Measurements from ENCODE around the gene TRAPPC4.
"Not testable (repeated sequence)": the region's sequence is repeated elsewhere in the genome, so short reads cannot be mapped to it uniquely, and the experiment has no call there.

The TRAPPC4 gene

DNA sequence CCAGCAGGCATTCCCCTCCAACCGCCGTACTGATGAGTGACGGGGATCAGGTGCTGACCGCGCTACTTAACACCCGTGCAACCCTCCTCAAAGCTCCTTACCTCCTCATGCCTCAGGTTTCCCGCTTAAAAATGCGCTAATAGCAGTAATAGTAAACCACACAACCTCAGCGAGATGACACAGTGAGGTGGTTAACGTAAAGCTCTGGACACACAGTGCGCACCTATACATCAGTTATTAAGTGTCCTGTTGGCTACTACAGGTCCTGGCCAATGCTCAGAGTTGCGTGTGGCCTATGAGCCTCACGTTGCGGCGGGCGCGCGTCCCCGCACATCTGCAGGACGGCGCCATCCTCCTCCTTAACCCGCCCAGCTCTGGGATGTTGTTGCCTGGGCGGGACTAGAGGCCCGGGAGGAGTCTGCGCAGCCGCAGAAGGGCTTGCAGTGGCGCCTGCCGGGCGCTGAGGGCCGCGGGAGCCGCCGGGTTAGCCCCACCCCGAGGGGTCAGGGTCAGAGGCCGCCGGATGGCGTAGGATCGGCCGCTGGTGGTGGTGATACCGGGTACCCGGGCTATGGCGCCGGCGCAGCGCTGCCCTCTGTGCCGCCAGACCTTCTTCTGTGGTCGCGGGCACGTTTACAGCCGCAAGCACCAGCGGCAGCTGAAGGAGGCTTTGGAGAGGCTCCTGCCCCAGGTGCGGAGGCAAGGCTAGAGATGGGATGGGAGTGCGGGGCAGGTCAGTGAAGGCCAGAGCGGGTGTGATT is 20.8 kb upstream of the TRAPPC4 start, which contains the start of gene CENATAC:
Gene CENATAC (plus strand): TSS at position 512 of the 761 bp plus-strand sequence. CDS start 60 bp downstream, at position 572.
- peak; percentile 93 for ATAC-seq (ENCODE audit: low read depth)

GRCh38 chr11:118998388-118998717 is 20.2 kb upstream of the TRAPPC4 start:
- Mint-ChIP-seq H3K27me3 (no peaks in the 10 kb centered on the region), H3K36me3 (peaks cover 5% of the 10 kb centered on the region), H3K9me3 (no peaks in the 10 kb centered on the region), H3K4me1 (peaks cover 17% of the 10 kb centered on the region), H3K4me3 (peak overlapping the region; percentile 90), H3K27ac (peak overlapping the region; percentile 96)
- DNase-seq (ENCODE audit: low spot score in 2 of 2) (no peak), ATAC-seq (ENCODE audit: low read depth) (peak; percentile 16)

More for the DNA sequence above, 20.8 kb upstream of the TRAPPC4 start, which contains the start of gene CENATAC:
- Mint-ChIP-seq H3K27ac (peak within 1 kb of the TSS; percentile 96), H3K27me3 (no peaks in the 10 kb centered on the region), H3K4me1 (peaks cover 17% of the 10 kb centered on the region), H3K36me3 (peaks cover 2% of the 10 kb centered on the region), H3K4me3 (peak within 1 kb of the TSS; percentile 90), H3K9me3 (no peaks in the 10 kb centered on the region)
- DNase-seq (ENCODE audit: low spot score in 2 of 2): peak; percentile 86 to 88

DNA sequence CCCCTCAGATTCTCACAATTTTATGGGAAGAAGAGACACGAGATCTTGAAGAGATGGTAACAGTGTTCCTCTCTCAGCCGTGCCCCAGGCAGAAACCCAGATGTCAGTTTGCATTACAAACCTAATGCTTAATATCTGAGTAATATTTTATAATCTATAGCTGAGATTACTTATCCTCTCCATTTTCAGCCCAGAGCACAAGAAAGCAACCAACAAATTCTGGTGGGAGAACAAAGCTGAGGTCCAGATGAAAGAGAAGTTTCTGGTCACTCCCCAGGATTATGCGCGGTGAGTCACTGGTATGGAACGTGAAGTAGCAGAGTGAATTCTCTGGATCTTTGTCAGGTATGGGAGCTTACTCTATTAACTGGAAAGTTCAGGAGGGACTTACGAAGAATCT is 19.7 kb upstream of the TRAPPC4 start:
- no peak for ATAC-seq (ENCODE audit: low read depth)
- peak overlapping the region; percentile 96 for H3K27ac Mint-ChIP-seq
- H3K27me3 Mint-ChIP-seq: no peaks in the 10 kb centered on the region
- peak overlapping the region; percentile 90 for H3K4me3 Mint-ChIP-seq
- H3K36me3 Mint-ChIP-seq: peaks cover 8% of the 10 kb centered on the region
- DNase-seq (ENCODE audit: low spot score in 2 of 2): no peak
- H3K9me3 Mint-ChIP-seq: no peaks in the 10 kb centered on the region
- peaks cover 17% of the 10 kb centered on the region for H3K4me1 Mint-ChIP-seq

DNA sequence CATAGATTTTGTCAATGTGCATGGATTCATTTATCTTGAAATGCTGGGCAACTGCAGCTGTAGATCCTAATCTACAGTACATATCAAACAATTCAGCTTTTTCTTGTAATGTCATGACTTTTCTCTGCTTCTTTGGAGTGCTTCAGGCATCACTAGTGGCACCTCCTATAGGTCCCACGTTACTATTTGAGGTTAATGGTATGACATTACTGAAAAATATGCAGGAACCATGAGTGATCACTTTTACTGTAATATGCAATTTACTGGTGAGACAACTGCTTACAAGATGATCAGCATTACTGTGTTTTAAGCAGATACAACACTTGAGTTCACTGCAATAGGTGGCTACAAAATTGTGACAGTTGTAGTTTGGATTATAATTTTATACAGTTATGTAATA is 17.7 kb upstream of the TRAPPC4 start:
- ATAC-seq (ENCODE audit: low read depth) (no peak), DNase-seq (ENCODE audit: low spot score in 2 of 2) (no peak)
- H3K4me1 Mint-ChIP-seq: peaks cover 17% of the 10 kb centered on the region
- peaks cover 12% of the 10 kb centered on the region for H3K36me3 Mint-ChIP-seq
- no peaks in the 10 kb centered on the region for H3K27me3 Mint-ChIP-seq
- H3K27ac Mint-ChIP-seq: no peak overlapping the region
- no peak overlapping the region for H3K4me3 Mint-ChIP-seq
- H3K9me3 Mint-ChIP-seq: no peaks in the 10 kb centered on the region

- H3K36me3 Mint-ChIP-seq: peaks cover 20% of the 10 kb centered on the region
These were observed 11.9 kb upstream of the TRAPPC4 start for GRCh38 chr11:119006656-119007055.

DNA sequence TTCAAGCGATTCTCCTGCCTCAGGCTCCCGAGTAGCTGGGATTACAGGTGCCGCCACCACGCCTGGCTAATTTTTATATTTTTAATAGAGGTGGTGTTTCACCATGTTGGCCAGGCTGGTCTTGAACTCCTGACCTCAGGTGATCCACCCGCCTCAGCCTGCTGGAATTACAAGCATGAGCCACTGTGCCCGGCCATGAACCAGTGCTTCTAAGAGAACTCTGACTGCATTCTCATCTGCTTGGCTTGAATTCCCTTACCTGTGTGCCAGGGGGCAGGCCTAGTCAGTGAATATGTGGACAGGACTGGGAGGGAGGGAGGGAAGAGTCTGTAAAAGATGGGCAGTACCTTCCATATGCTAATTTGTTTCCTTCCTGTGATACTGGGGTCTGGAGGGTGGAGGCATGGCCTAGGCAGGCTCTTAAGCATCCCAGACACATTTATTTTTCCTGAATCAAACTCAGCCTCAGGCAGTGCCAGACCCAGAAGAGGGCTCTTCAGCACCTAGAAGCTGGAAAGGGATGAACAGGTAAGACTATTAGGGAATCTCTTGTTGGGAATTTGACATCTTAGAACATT is 7.0 kb upstream of the TRAPPC4 start:
- Mint-ChIP-seq H3K9me3 (no peaks in the 10 kb centered on the region), H3K36me3 (peaks cover 37% of the 10 kb centered on the region), H3K4me1 (peaks cover 11% of the 10 kb centered on the region), H3K4me3 (no peak overlapping the region), H3K27ac (no peak overlapping the region), H3K27me3 (no peaks in the 10 kb centered on the region)
- no peak for DNase-seq (ENCODE audit: low spot score in 2 of 2)
- ATAC-seq (ENCODE audit: low read depth): no peak

More at GRCh38 chr11:119006656-119007055, 11.9 kb upstream of the TRAPPC4 start:
- ATAC-seq (ENCODE audit: low read depth) (no peak), DNase-seq (ENCODE audit: low spot score in 2 of 2) (no peak)
- Mint-ChIP-seq H3K27me3 (no peaks in the 10 kb centered on the region), H3K27ac (no peak overlapping the region), H3K9me3 (no peaks in the 10 kb centered on the region), H3K4me3 (no peak overlapping the region), H3K4me1 (peaks cover 2% of the 10 kb centered on the region)

- Mint-ChIP-seq H3K27me3 (no peaks in the 10 kb centered on the region), H3K9me3 (no peaks in the 10 kb centered on the region), H3K4me3 (no peak overlapping the region), H3K27ac (peak overlapping the region; percentile 17), H3K36me3 (peaks cover 34% of the 10 kb centered on the region), H3K4me1 (peaks cover 13% of the 10 kb centered on the region)
- ATAC-seq (ENCODE audit: low read depth) (no peak), DNase-seq (ENCODE audit: low spot score in 2 of 2) (no peak)
These were observed 5.9 kb upstream of the TRAPPC4 start for GRCh38 chr11:119012629-119013170.

DNA sequence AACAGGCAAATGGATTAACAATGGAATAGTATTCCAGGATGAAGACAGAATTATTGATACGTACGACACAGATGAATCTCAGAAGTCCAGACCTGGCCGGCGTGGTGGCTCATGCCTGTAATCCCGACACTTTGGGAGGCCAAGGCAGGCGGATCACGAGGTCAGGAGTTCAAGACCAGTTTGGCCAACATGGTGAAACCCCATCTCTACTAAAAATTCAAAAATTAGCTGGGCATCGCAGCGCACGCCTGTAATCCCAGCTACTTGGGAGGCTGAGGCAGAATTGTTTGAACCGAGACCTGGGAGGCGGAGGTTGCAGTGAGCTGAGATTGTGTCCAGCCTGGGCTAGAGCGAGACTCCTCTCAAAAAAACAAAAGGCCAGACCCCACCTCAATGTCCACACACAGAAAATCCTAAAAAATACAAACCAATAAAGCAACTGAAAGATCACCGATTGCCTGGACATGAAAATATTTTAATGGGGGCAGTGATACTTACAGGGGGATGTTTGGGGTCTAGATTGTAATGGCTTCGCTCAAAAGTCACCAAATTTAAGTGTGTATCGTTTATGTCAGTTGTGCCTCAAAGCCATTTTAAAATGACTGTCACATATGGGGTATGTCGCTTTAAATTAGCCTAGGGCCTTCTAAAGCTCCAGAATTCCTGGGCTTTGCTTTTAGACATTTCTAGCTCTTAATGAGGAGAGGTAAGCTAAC is 4.2 kb upstream of the TRAPPC4 start:
- ATAC-seq (ENCODE audit: low read depth): no peak
- no peaks in the 10 kb centered on the region for H3K9me3 Mint-ChIP-seq
- peak overlapping the region; percentile 73 for H3K27ac Mint-ChIP-seq
- no peak overlapping the region for H3K4me3 Mint-ChIP-seq
- H3K36me3 Mint-ChIP-seq: peaks cover 33% of the 10 kb centered on the region
- peaks cover 13% of the 10 kb centered on the region for H3K4me1 Mint-ChIP-seq
- no peaks in the 10 kb centered on the region for H3K27me3 Mint-ChIP-seq
- no peak for DNase-seq (ENCODE audit: low spot score in 2 of 2)

DNA sequence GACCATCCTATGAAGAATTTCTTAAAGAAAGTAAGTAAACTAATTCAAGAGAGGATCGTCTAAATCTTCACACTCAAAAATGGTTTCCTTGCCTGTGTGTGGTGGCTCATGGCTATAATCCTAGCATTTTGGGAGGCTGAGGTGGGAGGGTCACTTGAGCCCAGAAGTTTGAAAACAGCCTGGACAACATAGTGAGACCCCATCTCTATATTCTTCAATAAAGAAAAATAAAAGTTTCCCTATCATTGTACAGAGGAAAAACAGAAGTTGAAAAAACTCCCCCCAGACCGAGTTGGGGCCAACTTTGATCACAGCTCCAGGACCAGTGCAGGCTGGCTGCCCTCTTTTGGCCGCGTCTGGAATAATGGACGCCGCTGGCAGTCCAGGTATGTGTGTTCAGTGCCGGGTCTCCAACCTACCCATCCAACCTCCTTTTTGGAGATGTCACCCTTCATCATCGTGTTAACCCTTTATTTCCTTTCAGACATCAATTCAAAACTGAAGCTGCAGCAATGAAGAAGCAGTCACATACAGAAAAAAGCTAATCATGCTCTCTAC is 3.4 kb upstream of the TRAPPC4 start:
- Mint-ChIP-seq H3K9me3 (no peaks in the 10 kb centered on the region), H3K4me1 (peaks cover 13% of the 10 kb centered on the region), H3K27me3 (no peaks in the 10 kb centered on the region), H3K36me3 (peaks cover 32% of the 10 kb centered on the region), H3K27ac (peak overlapping the region; percentile 73), H3K4me3 (peak overlapping the region; percentile 21)
- no peak for ATAC-seq (ENCODE audit: low read depth)
- DNase-seq (ENCODE audit: low spot score in 2 of 2): no peak

GRCh38 chr11:119016216-119017009 is 2.2 kb upstream of the TRAPPC4 start:
- peaks cover 30% of the 10 kb centered on the region for H3K36me3 Mint-ChIP-seq

DNA sequence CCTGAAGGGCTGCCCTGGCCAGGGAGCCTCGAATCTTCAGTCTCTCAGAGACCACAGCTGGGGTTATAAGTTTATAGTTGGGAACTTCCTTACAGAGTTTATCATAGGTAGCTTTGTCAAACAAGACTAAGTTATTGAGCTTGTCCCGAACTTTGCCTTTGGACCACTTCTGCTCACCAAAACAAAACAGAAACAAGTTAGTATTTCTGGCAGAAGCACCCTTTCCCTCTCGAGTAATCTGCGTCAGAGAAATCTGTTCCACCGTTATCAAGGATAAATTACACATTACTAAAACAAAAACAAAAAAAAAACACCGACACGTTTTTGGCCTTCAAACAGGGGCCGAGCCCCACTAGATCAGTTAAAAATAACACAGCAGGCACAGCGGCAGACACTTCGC is 1.2 kb upstream of the TRAPPC4 start:
- Mint-ChIP-seq H3K4me3 (peak overlapping the region; percentile 99), H3K4me1 (peaks cover 12% of the 10 kb centered on the region), H3K36me3 (peaks cover 29% of the 10 kb centered on the region), H3K27ac (peak overlapping the region; percentile 100)
- H3K27me3 Mint-ChIP-seq; DNase-seq (ENCODE audit: low spot score in 2 of 2); H3K9me3 Mint-ChIP-seq; ATAC-seq (ENCODE audit: low read depth): not testable (repeated sequence)

More at GRCh38 chr11:119016216-119017009, 2.2 kb upstream of the TRAPPC4 start:
- DNase-seq (ENCODE audit: low spot score in 2 of 2): no peak
- no peak overlapping the region for H3K4me3 Mint-ChIP-seq
- H3K27ac Mint-ChIP-seq: peak overlapping the region; percentile 100
- no peak for ATAC-seq (ENCODE audit: low read depth)
- no peaks in the 10 kb centered on the region for H3K27me3 Mint-ChIP-seq
- no peaks in the 10 kb centered on the region for H3K9me3 Mint-ChIP-seq
- peaks cover 14% of the 10 kb centered on the region for H3K4me1 Mint-ChIP-seq

GRCh38 chr11:119019996-119020395 is 1.4 kb downstream of the TRAPPC4 start:
- DNase-seq (ENCODE audit: low spot score in 2 of 2) (no peak), ATAC-seq (ENCODE audit: low read depth) (no peak)
- H3K4me3 Mint-ChIP-seq: peak overlapping the region; percentile 99
- H3K4me1 Mint-ChIP-seq: peaks cover 13% of the 10 kb centered on the region
- H3K27me3 Mint-ChIP-seq: no peaks in the 10 kb centered on the region
- no peaks in the 10 kb centered on the region for H3K9me3 Mint-ChIP-seq
- peaks cover 25% of the 10 kb centered on the region for H3K36me3 Mint-ChIP-seq
- H3K27ac Mint-ChIP-seq: peak overlapping the region; percentile 100

DNA sequence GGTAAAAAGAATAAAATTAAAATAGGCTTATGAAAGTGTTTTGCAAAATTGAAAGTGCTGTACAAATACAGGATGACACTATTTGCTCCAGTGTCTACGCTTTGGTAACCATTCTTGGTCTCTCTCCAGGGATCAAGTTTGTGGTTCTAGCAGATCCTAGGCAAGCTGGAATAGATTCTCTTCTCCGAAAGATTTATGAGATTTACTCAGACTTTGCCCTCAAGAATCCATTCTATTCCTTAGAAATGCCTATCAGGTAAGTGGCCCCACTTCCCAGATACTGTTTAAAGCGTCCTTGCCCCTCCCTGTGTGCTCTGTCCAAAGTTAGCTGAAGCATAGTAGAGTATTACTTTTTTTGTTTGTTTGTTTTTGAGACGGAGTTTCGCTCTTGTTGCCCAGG is 3.1 kb downstream of the TRAPPC4 start:
- H3K27me3 Mint-ChIP-seq: no peaks in the 10 kb centered on the region
- no peak overlapping the region for H3K27ac Mint-ChIP-seq
- peaks cover 7% of the 10 kb centered on the region for H3K4me1 Mint-ChIP-seq
- DNase-seq (ENCODE audit: low spot score in 2 of 2): no peak
- peaks cover 23% of the 10 kb centered on the region for H3K36me3 Mint-ChIP-seq
- no peak for ATAC-seq (ENCODE audit: low read depth)
- no peak overlapping the region for H3K4me3 Mint-ChIP-seq
- H3K9me3 Mint-ChIP-seq: no peaks in the 10 kb centered on the region

Measured in memory B cell (primary cell).